Psoas muscle (tissue), 8 donors: ENCODE measurements around the gene NATD1. TPM values are rescaled to one million over a fixed set of nuclear protein-coding genes. Genes with fewer than 3 reads are reported as not detected.

Experiments
- ATAC-seq, 4 donors: fragments of 200-7000 bp; cut with Tn5 transposase; one replicate each; pipeline ENCODE4 v1.9.1; 2020; ENCODE audit warnings: moderate library complexity in 3 of 4, mild to moderate bottlenecking in 2 of 4
- DNase-seq, 2 donors: peaks; one replicate each; pipeline ENCODE4 v3.0.0-alpha.2; 2020
- H3K27ac ChIP-seq: fragments of 200-600 bp; one replicate; pipeline ENCODE4 v1.8.0; 2022
- H3K27me3 ChIP-seq, 3 donors: fragments of 200-600 bp in 1 of 3; one replicate each; pipeline versions ENCODE4 v1.6.1 to v1.8.0; 2013 to 2022; ENCODE audit warnings: low read length in 2 of 3, mild to moderate bottlenecking in 2 of 3, moderate library complexity in 1 of 3; ENCODE audit not compliant: insufficient read depth in 3 of 3
- H3K36me3 ChIP-seq, 2 donors: fragments of 200-600 bp in 1 of 2; one replicate each; pipeline versions ENCODE4 v1.6.1 to v1.8.0; 2013 to 2022; ENCODE audit warnings: low read depth in 1 of 2, mild to moderate bottlenecking in 1 of 2, moderate library complexity in 1 of 2; ENCODE audit not compliant: insufficient read depth in 1 of 2
- H3K4me1 ChIP-seq: fragments of 200-600 bp; one replicate; pipeline ENCODE4 v1.8.0; 2022
- H3K4me3 ChIP-seq: fragments of 200-600 bp; one replicate; pipeline ENCODE4 v1.8.0; 2022; ENCODE audit warnings: mild to moderate bottlenecking
- H3K9me3 ChIP-seq: fragments of 200-600 bp; one replicate; pipeline ENCODE4 v1.8.0; 2022
- CTCF ChIP-seq: fragments of 200-600 bp; IDR thresholded peaks from one replicate; pipeline ENCODE4 v1.8.0; 2022; ENCODE audit warnings: antibody characterized with exemption
- WGBS, 3 donors: extraction: QIAGEN DNeasy Blood & Tissue Kit; methylation state at CpG; one replicate each; pipeline versions ENCODE4 v1.1.6 to v1.1.7; 2013; 5-methylcytosine and 5-hydroxymethylcytosine counted together
- intact Hi-C, 2 donors: fragments of 100-400 bp; cut with DNase I; formaldehyde crosslinking; loops; one replicate each; pipeline versions ENCODE4 v1.11.0 to v1.14.2; 2022
- polyA plus RNA-seq, 3 donors: library from polyadenylated mRNA; stranded (reverse); fragments of 200-250 nt; gene quantifications; one replicate each; pipeline ENCODE4 v1.2.3, GENCODE V29; 2013
- total RNA-seq, 4 donors: library from RNA; stranded (reverse); fragmentation: NEBNext Ultra II Directional in 2 of 4; extraction: Animal tissue kit (Norgen Biotek cat#: 25700) in 2 of 4; gene quantifications; one replicate each; pipeline versions ENCODE4 v1.2.1 to v1.2.4, GENCODE V29; 2021 to 2023
- donor health status: healthy with polysubstance abuse.
- donor health status: DM: no; HTN: no; CAD: no; lungs with moderate emphysema.
- donor health status: Bipolar disorder and iron deficiency.
- donor health status: healthy.
- donor health status: DM: yes; HTN: yes; CAD: no.
- donor health status: DM: no; HTN: no; CAD: no.
- donor health status: DM: no; HTN: no; CAD: no.
- donor health status: DM: yes; HTN: yes; CAD: no.

NATD1 gene
- total and polyA plus RNA-seq, 7 donors: 4.7 to 48.0 (median 21.6) TPM

GRCh38 chr17:21214015-21214776, 39.0 kb downstream of the NATD1 start, which contains the start of gene TMEM11:
Gene TMEM11 (minus strand): TSS chr17:21214161. CDS start chr17:21214152, 9 bp downstream.
- Histone ChIP-seq H3K27ac (peak within 1 kb of the TSS; percentile 99), H3K36me3 (peaks cover 0 to 14% of the 10 kb centered on the region in 2 donors), H3K27me3 (no peaks in the 10 kb centered on the region), H3K4me1 (peaks cover 67% of the 10 kb centered on the region), H3K9me3 (no peaks in the 10 kb centered on the region), H3K4me3 (peak within 1 kb of the TSS; percentile 97)
- intact Hi-C loops: loop anchor here (5.0 kb wide), 5 partner anchors 42 to 172 kb away; partner anchors contain the start of genes DHRS7B (in 2 of the 2) and USP22 (in 1 of the 2)
- peak; percentile 97 to 99 for DNase-seq
- ATAC-seq: peak; percentile 84 to 92 (median 86)
- no peak for TF ChIP-seq CTCF
- 0 to 1% (median 0%) methylated on average over 53 to 76 of the region's 76 CpGs for WGBS, 3 donors

- intact Hi-C loops: loop anchor here (5.0 kb wide), 5 partner anchors 41 to 171 kb away; partner anchors contain the start of genes DHRS7B (in 2 of the 2) and USP22 (in 1 of the 2)
- no peak for TF ChIP-seq CTCF
- WGBS, 3 donors: 0% methylated on average over 27 to 35 of the region's 35 CpGs
- peaks cover 0 to 14% of the 10 kb centered on the region in 2 donors for H3K36me3 ChIP-seq
- H3K27ac ChIP-seq: peak overlapping the region; percentile 99
- H3K27me3 ChIP-seq: no peaks in the 10 kb centered on the region
- peak overlapping the region; percentile 97 for H3K4me3 ChIP-seq
- ATAC-seq: peak; percentile 9 to 21 (median 14)
- DNase-seq: peak; percentile 57 to 73
- peaks cover 72% of the 10 kb centered on the region for H3K4me1 ChIP-seq
- no peaks in the 10 kb centered on the region for H3K9me3 ChIP-seq
Measured at GRCh38 chr17:21213638-21214014, 39.6 kb downstream of the NATD1 start.

GRCh38 chr17:21212826-21213637, 40.2 kb downstream of the NATD1 start:
- no peaks in the 10 kb centered on the region for H3K9me3 ChIP-seq
- no peak for TF ChIP-seq CTCF
- peak overlapping the region; percentile 97 for H3K4me3 ChIP-seq
- H3K27ac ChIP-seq: peak overlapping the region; percentile 99
- 4 to 5% (median 5%) methylated on average over 18 of the region's 18 CpGs for WGBS, 3 donors
- DNase-seq (no peak), ATAC-seq (no peak)
- H3K4me1 ChIP-seq: peaks cover 72% of the 10 kb centered on the region
- H3K27me3 ChIP-seq: no peaks in the 10 kb centered on the region
- peaks cover 0 to 14% of the 10 kb centered on the region in 2 donors for H3K36me3 ChIP-seq
- intact Hi-C loops: loop anchor here (5.0 kb wide), 5 partner anchors 41 to 171 kb away; partner anchors contain the start of genes DHRS7B (in 2 of the 2) and USP22 (in 1 of the 2)

- peak in 1 of 2 donors; percentile 76 for DNase-seq
- ATAC-seq: peak in 3 of 4 donors; percentile 35 to 54 (median 39)
- H3K4me1 ChIP-seq: peaks cover 78% of the 10 kb centered on the region
- intact Hi-C loops: loop anchor here (5.0 kb wide), 5 partner anchors 40 to 170 kb away; partner anchors contain the start of genes DHRS7B (in 2 of the 2) and USP22 (in 1 of the 2)
- peak overlapping the region; percentile 97 for H3K4me3 ChIP-seq
- peak overlapping the region; percentile 99 for H3K27ac ChIP-seq
- no peaks in the 10 kb centered on the region for H3K27me3 ChIP-seq
- no peaks in the 10 kb centered on the region for H3K9me3 ChIP-seq
- H3K36me3 ChIP-seq: peaks cover 0 to 9% of the 10 kb centered on the region in 2 donors
- TF ChIP-seq CTCF: no peak
- WGBS, 3 donors: 25 to 47% (median 34%) methylated on average over 9 of the region's 9 CpGs
Measured at GRCh38 chr17:21211825-21212479, 41.3 kb downstream of the NATD1 start.
